Measurements from ENCODE around the gene CLK3.
"Not testable (repeated sequence)": the region's sequence is repeated elsewhere in the genome, so short reads cannot be mapped to it uniquely, and the experiment has no call there.

CLK3 gene

DNA sequence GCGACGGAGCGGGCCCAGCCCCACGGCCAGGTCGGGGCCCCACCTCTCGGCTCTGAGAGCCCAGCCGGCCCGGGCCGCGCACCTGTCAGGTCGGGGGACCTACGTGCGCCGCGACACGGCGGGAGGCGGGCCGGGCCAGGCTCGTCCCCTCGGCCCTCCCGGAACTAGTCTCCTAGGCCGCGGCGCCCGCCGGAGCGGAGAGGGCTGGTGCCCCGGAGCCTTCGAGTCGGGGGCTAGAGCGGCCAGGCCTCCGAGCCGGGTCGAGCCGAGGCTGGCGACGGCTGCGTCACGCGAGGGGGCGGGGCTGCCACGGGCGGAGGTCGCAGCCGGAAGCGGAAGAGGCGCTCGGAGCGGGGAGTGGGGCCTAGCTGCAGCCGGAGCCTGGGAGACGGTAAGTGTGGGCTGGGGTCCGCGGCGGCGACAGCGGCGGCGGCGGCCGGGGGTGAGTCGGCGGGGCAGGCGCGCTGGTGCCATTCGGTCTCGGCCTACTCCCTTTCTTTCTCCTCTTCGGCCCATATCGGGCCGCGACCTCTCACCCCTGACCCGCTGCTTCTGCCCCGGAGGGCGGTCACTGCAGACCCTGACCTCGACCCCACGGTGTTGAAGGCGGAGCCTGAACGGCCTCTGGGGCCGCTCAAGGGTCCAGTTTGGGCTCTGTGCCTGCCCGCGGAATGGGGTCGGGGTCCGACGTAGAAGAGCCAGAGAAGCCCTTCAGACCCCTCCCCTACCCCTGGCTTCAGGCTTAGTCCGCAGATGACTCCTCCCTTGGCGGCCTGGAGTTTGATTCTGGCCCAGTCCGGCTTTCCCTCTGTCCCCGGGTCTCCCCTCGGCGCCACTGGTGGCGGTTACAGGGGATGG lies at the start of gene CLK3:
Gene CLK3 (plus strand): TSS at position 329 of the 858 bp plus-strand sequence. CDS start 3,361 bp downstream, outside the sequence.
- peak; percentile 98 for DNase-seq

DNA sequence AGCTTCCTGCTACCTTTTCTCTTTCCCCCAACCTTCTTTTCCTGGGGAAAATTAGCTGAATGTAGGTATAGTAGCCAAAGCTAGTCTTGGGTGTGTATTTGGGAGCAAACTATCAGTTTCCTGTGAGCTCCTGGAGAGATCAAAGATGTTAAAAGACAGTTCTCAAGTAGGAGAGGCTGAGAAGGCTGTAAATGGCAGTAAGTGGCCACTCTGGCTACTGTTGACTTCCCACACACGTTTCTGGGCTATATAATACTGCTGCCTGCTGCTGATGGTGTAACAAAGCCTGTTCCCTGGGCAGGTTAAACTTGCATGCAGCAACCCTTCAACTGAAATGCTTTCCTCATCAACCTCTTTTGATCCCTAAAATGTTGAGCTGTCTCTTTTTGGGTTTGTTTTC lies 47.0 kb upstream of the CLK3 start:
- DNase-seq: no peak

DNA sequence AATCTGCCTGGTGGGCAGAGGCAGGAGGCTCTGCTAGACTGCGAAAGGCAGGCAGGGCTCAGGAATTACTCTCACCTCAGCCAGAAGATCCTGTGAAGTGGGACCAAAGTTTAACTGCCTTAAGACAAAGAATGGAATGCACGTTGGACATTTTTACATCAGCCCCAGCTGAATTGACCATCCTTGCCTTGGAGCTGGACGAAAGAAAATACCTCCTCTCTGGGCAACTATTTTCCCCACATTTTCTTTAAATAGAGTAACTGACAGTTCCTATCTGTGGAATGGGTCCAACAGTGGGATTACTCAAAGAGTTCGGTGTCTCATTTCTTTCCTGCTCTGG lies 45.9 kb upstream of the CLK3 start:
- no peak for DNase-seq

DNA sequence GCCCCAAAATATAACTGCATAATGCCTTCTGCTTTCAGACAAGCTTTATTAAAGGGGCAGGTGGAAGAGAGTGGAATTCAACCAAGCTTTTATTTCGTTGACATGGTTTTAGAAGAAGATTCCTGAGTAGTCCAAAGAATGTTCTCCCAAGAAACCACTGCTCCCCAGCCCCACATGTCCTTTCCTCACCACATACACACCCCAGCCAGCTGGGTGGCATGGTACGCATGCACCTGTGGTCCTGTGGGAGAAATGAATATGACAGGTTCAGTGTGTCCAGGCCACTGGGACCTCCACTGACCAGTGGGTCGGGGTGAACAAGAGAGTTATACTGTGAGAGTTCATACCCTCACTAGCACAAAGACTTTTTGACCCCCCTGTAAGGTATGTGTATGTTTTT lies 44.4 kb upstream of the CLK3 start:
- DNase-seq: no peak

DNA sequence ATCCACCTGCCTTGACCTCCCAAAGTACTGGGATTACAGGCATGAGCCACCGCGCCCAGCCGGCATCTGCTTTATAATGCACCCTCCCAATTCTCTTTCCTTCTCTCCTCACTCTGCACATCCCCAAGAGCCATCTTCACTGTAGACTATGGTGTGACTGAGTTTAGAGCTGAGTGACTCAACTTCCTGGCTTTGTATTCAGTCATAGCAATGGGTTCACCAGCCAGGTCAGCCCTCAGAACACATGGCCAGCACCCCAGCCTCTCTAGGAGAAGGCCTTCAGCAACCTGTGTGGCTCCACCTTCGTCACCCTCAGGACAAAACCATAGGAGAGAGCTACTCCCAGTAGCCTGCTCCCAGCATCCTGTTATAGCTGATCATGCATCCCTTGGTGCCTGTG lies 41.6 kb upstream of the CLK3 start:
- DNase-seq: no peak

DNA sequence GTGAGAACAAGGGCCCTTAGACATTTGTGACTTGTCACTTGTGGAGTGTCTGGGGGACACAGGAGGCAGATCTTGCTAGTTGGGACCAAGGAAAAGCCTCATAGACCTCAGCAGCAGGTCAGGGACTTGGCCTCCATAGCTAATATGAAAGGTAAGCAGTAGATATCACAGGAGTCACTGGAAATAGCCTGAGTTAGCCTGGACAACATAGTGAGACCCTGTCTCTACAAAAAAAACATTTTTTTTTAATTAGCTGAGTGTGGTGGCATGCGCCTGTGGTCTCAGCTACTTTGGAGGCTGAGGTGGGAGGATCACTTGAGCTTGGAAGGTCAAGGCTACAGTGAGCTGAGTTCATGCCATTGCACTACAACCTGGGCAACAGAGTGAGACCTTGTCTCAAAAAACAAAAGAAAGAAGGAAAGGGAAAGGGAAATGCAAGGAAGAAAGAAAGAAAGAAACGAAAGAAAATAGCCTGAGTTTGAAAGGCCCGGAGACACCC lies 37.1 kb upstream of the CLK3 start:
- no peak for DNase-seq

DNA sequence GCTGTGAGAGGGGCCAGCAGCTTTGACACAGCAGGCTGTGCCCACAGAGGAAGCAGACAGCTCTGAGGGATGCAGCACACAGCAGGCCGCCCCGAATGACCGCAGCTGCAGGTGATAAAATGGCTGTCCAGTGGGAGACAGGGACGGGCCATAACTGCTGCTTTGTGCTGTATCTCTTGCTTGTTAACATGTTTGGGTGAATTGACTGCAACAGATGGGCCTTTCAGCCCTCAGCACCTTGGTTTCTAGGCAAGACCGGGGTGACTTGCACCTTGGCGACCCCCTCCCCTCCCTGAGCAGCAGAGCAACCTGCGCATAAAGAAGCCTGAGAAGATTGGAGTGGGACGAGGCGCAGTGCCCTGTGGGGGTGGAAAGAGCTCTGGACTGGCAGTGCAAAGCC lies 36.6 kb upstream of the CLK3 start:
- DNase-seq: no peak

DNA sequence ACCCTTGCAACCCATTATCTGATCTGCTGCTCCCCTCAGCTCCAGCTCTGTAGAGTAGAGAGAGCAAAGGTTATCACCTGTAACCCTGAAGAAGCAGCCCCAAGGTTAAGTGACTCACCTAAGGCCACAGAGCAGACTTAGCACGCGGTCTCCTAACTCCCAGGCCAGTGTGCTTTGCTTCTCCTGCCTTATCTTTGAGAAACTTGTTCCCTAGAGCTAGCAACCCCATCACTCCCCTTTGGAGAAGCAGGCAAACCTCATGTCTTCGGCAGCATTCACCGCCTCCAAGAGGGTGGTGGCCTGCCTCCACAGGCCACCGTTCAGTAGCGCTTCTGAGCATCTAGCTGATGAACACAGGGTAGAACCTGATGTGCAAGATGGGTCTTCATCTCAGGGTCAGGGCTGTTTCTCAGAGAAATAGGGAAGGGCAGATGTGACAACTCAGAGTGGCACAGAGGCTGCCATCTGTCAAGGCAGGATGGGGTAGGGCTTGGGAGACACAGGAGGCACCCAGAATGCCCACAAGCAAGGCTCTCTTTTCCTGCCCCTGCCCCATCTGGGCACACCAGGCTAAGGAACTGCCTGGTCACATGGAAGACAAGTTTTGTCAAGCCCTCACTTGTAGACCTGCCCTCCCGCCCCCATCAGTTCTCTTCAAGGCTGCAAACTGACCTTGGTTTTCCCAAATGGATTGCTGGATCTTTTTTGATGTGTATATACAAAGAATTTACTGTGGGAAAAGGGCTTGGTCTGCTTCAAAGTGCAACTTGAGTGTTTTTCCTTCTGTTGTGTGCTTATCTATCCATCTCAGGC lies 34.9 kb upstream of the CLK3 start:
- DNase-seq: no peak

DNA sequence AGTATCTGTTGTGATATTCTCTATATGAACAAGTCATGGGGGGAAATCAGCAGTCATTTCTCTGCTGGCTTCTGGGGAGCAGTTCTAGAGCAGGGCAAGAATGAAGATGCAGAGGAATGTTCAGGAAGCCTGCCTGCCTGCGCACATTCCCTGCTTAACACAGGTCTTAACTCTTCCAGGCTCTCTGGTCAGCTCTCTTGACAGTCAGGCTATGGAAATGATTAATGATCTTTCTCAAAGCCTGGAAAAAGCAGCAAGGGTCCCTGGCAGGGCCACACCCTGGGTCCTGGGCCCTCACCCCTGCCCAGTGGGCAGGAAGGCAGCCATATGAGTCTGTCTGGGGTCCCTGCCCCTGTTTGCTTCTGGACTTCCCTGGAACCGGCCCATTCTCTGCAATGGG lies 31.4 kb upstream of the CLK3 start:
- DNase-seq: no peak

DNA sequence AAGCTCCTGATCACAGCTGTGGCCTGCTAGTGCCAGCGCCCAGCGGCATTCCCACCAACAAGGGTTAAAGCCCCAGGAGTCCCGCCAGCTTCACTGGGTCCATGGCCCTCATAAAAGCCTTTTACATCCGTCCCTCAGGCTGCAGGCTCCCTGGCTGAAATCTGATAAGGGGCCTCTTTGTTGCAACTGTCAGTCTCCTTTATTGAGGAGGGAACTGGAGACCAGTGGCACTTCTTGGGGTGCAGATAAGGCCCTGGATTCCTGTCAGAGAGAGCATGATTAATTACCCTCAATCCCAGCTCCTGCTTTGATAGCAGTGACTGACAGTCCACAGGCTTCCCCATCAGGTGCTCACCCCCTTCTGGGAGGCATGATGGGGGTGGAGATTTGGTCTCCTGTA lies 30.9 kb upstream of the CLK3 start:
- no peak for DNase-seq

DNA sequence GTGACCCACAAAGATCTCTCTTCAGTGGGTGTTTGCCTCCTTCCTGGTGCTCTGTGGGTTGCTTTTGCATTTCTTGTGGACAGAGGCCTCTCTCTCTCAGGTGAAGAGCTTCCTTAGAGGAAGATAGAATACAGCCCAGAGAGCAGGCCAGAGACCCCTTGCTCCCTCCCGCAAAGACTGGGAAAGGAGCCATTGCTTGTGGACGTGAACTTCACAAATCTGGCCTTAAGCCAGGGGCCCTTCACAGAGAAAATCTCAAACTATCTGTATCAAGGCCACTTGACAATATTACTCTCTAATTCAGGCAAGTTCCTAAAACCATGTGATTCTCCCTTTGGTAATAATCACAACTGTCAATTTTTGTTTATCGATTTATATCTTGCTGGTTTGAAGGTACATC lies 30.4 kb upstream of the CLK3 start:
- DNase-seq: no peak

DNA sequence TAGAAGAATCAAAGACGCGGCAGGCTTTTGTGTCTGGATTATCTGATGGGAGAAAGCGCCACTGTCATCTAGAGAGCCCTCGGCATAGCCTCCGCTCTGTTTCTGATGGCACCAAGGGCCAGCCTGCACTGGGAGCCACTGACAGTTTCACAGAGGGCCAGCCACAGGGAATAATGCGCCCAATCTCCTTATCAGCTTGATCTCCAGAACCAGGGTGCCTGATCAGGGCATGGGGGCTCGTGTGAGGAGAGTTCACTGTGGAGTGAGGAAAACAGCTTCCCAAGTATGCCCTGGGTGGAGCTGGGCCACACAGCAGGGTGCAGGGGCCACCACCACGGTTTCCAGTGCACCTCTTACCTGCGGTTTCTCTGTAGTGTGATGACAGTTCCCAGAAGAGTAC lies 29.8 kb upstream of the CLK3 start:
- DNase-seq: no peak

DNA sequence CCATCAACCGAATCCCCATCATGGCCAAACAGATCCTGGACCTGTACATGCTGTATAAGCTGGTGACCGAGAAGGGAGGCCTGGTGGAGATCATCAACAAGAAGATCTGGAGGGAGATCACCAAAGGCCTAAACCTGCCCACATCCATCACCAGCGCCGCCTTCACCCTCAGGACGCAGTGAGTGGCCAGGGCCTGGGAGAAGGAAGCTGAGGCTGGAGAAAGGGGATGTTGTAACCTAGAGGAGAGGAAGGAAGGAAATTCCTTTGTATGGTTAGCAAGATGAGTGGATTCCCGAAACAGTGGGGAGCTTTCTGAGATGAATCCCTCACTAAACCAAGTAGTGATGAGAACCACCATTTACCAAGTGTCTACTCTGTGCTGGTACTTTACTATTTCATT lies 25.8 kb upstream of the CLK3 start:
- no peak for DNase-seq

DNA sequence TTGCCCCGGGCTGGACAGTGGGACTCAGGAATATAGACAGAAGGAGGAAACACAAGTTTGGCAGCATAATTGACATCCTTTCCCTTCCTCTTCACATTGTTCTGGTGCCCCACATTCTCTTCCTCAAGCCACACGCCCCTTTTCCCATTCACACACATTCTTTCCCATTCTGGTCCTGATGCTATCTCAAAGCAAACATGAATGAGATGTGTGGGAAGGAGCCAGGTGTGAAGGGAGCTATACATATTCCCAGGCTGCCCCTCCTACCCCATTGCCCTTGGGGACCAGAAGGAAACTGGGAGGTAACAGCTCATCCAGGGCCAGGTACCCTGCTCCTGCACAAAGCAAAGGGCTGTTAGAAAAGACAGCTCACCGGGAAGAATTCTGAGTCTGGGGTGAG lies 23.4 kb upstream of the CLK3 start:
- DNase-seq: no peak

DNA sequence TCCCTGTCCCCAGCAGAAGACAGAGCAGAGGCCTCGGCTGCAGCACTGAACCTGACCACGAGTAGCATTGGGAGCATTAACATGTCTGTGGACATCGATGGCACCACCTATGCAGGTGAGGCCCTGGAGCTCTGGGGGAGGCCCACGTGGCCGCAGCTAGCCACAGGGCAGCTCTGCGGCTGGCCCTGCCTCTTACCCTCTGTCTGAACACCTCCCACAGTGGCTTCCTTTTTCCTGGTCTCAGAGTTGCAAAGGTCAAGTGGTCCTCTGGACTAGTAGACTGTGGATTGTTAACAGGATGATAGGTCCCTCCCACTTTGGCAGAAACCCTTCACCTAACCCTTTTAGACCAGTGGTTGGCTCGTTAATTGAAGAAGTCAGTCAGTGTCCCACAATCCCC lies 22.5 kb upstream of the CLK3 start:
- no peak for DNase-seq

DNA sequence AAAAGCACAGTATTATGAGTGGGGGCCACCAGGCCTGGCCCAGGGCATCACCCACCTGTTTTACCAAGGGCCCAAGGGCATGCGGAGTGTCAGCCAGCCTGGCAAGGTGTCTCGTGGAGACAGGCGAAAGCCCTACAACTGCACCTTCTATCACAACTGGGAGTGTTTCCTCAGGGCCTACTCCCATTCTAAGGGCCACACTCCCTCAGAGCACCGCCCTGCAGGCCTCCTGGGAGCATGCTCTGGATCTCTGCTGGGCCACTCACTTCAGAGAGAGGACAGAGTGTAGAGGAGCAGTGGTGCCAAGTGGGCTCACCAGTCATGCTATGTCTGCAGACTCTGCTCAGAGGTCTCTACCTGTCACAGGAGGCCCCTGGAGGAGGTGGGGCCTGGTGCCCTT lies 21.2 kb upstream of the CLK3 start:
- no peak for DNase-seq

DNA sequence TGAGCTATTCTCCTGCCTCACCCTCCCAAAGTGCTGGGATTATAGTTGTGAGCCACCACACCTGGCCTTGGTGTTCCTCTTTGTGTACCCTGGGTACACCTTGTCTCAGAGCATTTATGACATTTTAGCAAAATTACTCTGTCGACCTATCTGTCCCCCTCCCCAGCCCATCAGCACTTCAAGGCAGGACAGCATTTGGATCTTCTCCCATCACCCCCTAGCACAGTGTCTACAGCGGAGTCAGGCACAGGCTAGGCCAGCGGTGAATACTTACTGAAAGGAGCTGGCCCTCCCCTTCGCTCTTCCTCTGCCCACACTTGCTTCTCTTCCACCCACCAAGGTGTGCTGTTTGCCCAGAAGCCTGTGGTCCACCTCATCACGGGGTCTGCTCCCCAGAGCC lies 20.4 kb upstream of the CLK3 start:
- DNase-seq: no peak

DNA sequence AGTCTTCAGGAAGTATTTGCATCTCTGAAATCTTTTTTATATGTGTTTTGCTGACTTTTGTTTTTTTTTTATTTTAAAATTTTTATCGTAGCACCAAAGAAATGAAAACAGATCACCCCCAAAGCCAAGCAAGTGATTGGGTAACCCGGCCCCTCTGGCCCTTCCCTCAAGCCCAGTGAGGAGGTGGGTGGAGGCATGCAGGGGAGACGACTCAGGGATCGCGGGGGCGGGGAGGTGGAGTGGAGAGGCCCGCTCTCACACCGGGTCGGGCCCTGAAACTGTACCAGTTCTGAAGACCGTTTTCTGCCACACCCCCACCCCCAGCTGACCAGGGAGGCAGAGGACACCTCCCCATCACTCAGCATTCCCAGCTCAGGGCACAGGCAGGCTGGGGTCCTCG lies 18.9 kb upstream of the CLK3 start:
- not testable (repeated sequence) for DNase-seq

DNA sequence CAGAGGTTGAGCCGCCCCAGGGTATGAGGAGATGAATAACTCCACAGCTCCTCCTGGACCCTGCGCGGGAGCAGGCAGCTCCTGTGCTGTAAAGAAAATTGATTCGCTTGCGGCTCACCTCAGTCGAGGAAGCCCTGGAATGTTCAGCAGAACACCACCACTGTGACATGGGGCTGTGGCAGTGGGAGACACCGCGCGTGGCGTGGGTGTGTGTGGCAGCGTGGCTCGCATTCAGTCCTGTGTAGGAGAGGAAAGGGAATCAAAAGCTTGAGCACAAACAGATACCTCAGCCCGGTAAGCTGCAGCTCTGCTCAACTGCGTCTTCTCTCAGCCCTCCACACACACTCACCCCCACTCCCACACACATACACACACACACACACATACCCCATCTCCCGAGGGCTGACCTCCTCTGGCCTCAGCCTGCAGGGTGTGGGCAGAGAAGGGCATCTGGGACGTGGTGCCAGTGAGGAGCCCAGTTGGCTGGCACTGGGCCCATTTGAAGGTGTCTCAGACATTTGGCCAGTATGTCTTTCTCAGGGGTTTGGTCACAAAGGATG lies 18.4 kb upstream of the CLK3 start:
- DNase-seq: not testable (repeated sequence)

DNA sequence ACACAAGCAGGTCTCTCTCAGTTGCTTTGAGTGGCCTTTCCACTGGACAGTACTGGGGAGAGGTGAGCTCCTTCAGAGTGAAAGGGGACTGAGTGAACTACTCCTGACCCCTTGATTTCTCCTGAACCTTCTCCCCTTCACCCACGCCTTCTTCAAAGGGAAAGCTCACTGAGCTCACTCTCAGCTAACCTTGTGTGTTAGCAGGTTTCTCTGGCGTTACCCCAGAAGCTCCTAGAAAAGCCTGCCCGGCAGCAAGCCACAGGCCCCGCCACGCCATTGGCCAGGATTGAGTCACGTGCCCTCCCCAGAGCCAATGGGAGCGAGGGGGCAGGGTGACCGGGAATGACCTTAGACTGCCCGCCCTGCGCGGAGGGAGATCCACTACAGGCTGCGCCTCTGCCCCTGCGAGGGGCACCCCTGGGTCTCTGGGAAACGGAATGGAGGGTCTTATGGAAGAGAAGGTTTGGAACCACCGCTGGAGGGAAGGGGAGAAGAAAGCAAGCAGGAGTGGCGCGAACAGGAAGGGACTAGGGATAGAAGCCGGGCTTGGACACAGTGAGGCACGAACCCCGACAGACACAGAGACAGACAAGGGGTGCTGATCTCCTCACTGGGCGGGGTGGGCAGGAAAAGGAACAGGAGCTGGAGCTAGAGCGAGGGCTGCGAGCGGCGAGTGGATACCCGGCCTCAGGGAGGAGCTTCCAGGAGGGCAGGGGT lies 17.4 kb upstream of the CLK3 start:
- peak; percentile 94 for DNase-seq

DNA sequence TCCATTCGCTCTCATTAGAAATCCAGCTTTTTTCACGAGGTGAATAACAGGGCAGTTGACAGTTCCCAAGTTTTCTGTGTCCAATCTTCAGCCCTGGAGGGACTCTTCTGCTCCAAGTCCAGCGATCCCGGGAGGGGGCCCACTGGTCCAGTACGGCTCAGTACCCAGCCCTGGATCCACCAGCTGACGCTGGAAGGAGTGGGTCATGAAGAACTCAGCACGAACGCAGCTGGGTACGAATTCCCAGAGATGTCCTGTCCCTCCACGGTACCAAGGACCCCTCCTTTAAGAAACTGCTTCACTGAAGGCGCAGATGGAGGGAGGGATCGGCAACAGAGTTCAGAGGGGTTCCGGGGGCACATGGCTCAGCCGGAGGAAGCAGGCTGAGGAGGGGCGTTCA lies 16.5 kb upstream of the CLK3 start:
- no peak for DNase-seq

DNA sequence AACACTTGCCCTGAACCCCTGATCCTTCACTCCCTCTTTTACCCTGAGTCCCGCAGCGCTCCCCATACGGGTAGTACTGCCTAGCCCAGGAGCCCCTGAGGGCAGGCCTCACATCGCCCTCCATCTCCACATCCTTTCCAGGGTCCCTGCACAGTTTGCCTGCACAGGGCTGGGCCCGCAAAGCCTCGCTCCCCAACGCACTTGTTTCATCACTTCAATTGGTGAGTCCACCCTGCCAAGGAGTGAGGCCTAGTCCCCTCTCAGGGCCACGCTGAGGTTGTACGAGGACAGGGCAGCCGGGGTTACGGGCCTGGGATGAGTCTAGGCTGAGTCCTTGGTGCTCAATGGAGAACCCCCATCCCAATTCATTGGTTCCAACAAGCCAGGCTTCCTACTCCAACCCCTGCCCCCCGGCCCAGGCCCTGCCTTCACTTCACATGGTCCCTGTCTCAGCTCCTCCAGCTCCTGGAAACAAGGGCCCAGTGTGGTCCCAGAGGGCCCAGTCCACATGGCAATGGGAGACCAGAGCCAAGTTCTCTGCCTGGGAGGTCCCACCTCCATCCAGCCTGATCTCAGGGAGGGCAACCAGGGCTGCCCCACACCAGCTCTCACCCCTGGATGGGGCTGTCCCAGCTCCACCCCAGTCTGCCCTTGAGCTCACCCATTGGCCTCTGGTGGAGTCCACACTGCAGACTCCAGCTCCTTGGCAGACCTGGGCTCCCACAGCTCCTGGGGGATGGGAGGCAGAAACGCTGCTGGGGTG lies 12.4 kb upstream of the CLK3 start:
- no peak for DNase-seq
